ENCODE measurements around the gene CDH15.

The CDH15 gene

GRCh38 chr16:89193576-89194293, 22.2 kb downstream of the CDH15 start:
- TF ChIP-seq CTCF (IDR thresholded peaks at IDR 0.05; ENCODE audit: control insufficient read depth, extremely low read depth, insufficient read depth) = no peak
- DNase-seq (ENCODE audit: low read depth) = no peak
- H3K4me3 ChIP-seq (ENCODE audit: low read depth, low read length) = no peak overlapping the region

- no peak for TF ChIP-seq CTCF (IDR thresholded peaks at IDR 0.05; ENCODE audit: control insufficient read depth, extremely low read depth, insufficient read depth)
- DNase-seq (ENCODE audit: low read depth) = no peak
- H3K4me3 ChIP-seq (ENCODE audit: low read depth, low read length) = no peak overlapping the region
These were observed 23.1 kb downstream of the CDH15 start for GRCh38 chr16:89194340-89195311.

GRCh38 chr16:89195521-89196171, 24.1 kb downstream of the CDH15 start:
- no peak for DNase-seq (ENCODE audit: low read depth)
- TF ChIP-seq CTCF (IDR thresholded peaks at IDR 0.05; ENCODE audit: control insufficient read depth, extremely low read depth, insufficient read depth) = no peak
- H3K4me3 ChIP-seq (ENCODE audit: low read depth, low read length) = no peak overlapping the region

GRCh38 chr16:89197033-89197632, 25.6 kb downstream of the CDH15 start:
- no peak overlapping the region for H3K4me3 ChIP-seq (ENCODE audit: low read depth, low read length)
- TF ChIP-seq CTCF (IDR thresholded peaks at IDR 0.05; ENCODE audit: control insufficient read depth, extremely low read depth, insufficient read depth) = no peak
- no peak for DNase-seq (ENCODE audit: low read depth)

- TF ChIP-seq CTCF (IDR thresholded peaks at IDR 0.05; ENCODE audit: control insufficient read depth, extremely low read depth, insufficient read depth) = no peak
- DNase-seq (ENCODE audit: low read depth) = no peak
- H3K4me3 ChIP-seq (ENCODE audit: low read depth, low read length) = no peak overlapping the region
These were observed 26.3 kb downstream of the CDH15 start for GRCh38 chr16:89197633-89198416.

Data from LNCaP clone FGC (cell line).